Peyer's patch (tissue), 4 donors: ENCODE measurements around the gene RXRB. TPM values are rescaled to one million over a fixed set of nuclear protein-coding genes. Genes with fewer than 3 reads are reported as not detected.

Experiments used
- DNase-seq, 3 donors: peaks; one replicate each; pipeline ENCODE4 v3.0.0-alpha.2; 2017 to 2019
- H3K27ac ChIP-seq, 4 donors: fragments of 200-600 bp; sonication (generic); one replicate each; pipeline ENCODE4 v1.5.1; 2016 to 2019
- H3K27me3 ChIP-seq, 2 donors: fragments of 200-600 bp; sonication (generic); one replicate each; pipeline ENCODE4 v1.5.1; 2019
- H3K36me3 ChIP-seq, 3 donors: fragments of 200-600 bp; sonication (generic); one replicate each; pipeline ENCODE4 v1.5.1; 2016 to 2019
- H3K4me1 ChIP-seq, 4 donors: fragments of 200-600 bp; sonication (generic); one replicate each; pipeline ENCODE4 v1.5.1; 2016 to 2019
- H3K4me3 ChIP-seq, 4 donors: fragments of 200-600 bp; sonication (generic); 1 replicate in 3 of 4; 2 replicates in 1 of 4; pipeline ENCODE4 v1.5.1; 2016 to 2019; ENCODE audit warnings: mild to moderate bottlenecking in 1 of 4
- H3K9me3 ChIP-seq, 4 donors: fragments of 200-600 bp; sonication (generic); one replicate each; pipeline ENCODE4 v1.5.1; 2016 to 2019; ENCODE audit warnings: mild to moderate bottlenecking in 1 of 4
- POLR2A ChIP-seq, 2 donors: fragments of 450-650 bp; IDR thresholded peaks; one replicate each; pipeline ENCODE4 v1.5.1; 2017; ENCODE audit warnings: antibody characterized with exemption in 2 of 2, mild to moderate bottlenecking in 2 of 2, moderate library complexity in 2 of 2
- total RNA-seq, 4 donors: library from RNA; depleted of rRNA; stranded (reverse); fragments of >200 nt; gene quantifications; one replicate each; pipeline ENCODE4 v1.1.0, GENCODE V29; 2016
- TF ChIP-seq, protein P1 (sequence below), 6 experiments: fragments of 450-650 bp in 4 of 6; fragments of 200-600 bp in 2 of 6; sonication (generic) in 1 of 6; IDR thresholded peaks; one replicate each; pipeline ENCODE4 v1.5.1; 2017 to 2019; ENCODE audit warnings: antibody characterized with exemption in 6 of 6, mild to moderate bottlenecking in 3 of 6, moderate library complexity in 1 of 6

The RXRB gene
- total RNA-seq, 4 donors from 2014 or later = 23.1 to 56.7 (median 36.6) TPM

DNA sequence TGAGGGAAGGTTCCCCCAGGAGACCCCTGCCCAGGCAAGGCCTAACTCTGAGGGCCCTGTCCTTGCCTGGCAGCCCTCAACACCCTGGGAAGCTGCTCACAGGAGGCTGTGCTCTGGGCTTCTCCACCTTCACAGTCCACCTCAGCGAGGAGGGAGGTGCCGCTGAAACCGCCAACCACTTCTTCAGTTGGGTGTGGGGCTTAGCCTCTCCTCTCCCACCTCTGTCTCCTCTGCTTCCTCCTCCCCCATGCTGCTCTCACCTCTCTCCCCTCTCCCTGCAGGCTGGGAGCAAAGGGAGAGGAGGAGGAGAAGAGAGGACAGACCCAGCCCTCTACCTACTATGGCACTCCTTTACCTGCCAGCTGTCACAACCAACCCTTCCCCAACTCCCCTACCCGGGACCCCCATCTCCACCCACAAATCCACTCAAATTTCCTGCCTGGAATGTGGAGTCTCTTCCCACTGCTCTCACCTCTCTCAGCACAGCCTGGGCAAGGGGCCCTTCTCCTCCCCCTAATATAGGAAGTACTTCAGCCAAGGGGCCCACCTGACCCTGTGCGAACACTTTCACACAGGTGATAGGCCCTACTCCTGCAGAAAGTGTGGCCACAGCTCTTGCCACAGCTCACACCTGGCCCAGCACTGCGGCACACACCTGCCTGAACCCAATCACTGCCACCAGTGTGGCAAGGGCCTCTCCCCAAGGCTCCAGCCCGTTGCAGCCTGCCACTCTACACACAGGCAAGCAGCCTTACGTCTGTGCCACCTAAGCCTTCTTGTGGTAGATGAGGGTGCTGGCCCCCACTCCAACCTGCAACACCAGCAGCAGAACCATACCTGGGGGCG, 15.0 kb upstream of the RXRB start:
- Histone ChIP-seq H3K4me1 (peaks cover 0 to 16% (median 7%) of the 10 kb centered on the region in 4 donors), H3K9me3 (no peaks in the 10 kb centered on the region), H3K36me3 (peaks cover 0 to 11% (median 0%) of the 10 kb centered on the region in 3 donors), H3K27ac (no peak overlapping the region), H3K27me3 (no peaks in the 10 kb centered on the region), H3K4me3 (no peak overlapping the region)
- TF ChIP-seq, protein P1, sequence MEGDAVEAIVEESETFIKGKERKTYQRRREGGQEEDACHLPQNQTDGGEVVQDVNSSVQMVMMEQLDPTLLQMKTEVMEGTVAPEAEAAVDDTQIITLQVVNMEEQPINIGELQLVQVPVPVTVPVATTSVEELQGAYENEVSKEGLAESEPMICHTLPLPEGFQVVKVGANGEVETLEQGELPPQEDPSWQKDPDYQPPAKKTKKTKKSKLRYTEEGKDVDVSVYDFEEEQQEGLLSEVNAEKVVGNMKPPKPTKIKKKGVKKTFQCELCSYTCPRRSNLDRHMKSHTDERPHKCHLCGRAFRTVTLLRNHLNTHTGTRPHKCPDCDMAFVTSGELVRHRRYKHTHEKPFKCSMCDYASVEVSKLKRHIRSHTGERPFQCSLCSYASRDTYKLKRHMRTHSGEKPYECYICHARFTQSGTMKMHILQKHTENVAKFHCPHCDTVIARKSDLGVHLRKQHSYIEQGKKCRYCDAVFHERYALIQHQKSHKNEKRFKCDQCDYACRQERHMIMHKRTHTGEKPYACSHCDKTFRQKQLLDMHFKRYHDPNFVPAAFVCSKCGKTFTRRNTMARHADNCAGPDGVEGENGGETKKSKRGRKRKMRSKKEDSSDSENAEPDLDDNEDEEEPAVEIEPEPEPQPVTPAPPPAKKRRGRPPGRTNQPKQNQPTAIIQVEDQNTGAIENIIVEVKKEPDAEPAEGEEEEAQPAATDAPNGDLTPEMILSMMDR (IDR thresholded peaks at IDR 0.05) = no peak
- no peak for TF ChIP-seq POLR2A (IDR thresholded peaks at IDR 0.05)
- no peak for DNase-seq

DNA sequence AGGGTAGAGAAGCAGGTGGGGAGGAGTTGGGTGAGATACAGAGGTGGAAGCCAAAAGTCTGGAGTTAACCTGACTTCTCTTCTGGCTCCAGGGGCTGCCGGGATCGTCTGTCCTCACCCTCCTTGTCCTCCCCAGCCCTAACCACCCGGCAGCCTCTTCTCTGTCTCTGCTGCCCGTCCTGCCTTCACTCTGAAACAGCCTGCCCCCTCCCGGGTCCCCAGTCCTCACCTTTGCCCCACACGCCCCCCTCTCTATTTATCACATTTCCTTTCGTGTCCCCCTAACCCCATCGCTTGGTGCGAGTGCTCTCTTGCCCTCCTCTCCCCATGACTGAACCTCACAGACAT, 13.5 kb upstream of the RXRB start:
- TF ChIP-seq POLR2A (IDR thresholded peaks at IDR 0.05) = no peak
- TF ChIP-seq, protein P1 (IDR thresholded peaks at IDR 0.05) = no peak
- H3K4me3 ChIP-seq = peak overlapping the region in 1 of 4 donors; percentile 41
- peaks cover 0 to 19% (median 7%) of the 10 kb centered on the region in 4 donors for H3K4me1 ChIP-seq
- no peaks in the 10 kb centered on the region for H3K27me3 ChIP-seq
- no peak overlapping the region for H3K27ac ChIP-seq
- H3K9me3 ChIP-seq = no peaks in the 10 kb centered on the region
- no peak for DNase-seq
- peaks cover 0 to 19% (median 0%) of the 10 kb centered on the region in 3 donors for H3K36me3 ChIP-seq

DNA sequence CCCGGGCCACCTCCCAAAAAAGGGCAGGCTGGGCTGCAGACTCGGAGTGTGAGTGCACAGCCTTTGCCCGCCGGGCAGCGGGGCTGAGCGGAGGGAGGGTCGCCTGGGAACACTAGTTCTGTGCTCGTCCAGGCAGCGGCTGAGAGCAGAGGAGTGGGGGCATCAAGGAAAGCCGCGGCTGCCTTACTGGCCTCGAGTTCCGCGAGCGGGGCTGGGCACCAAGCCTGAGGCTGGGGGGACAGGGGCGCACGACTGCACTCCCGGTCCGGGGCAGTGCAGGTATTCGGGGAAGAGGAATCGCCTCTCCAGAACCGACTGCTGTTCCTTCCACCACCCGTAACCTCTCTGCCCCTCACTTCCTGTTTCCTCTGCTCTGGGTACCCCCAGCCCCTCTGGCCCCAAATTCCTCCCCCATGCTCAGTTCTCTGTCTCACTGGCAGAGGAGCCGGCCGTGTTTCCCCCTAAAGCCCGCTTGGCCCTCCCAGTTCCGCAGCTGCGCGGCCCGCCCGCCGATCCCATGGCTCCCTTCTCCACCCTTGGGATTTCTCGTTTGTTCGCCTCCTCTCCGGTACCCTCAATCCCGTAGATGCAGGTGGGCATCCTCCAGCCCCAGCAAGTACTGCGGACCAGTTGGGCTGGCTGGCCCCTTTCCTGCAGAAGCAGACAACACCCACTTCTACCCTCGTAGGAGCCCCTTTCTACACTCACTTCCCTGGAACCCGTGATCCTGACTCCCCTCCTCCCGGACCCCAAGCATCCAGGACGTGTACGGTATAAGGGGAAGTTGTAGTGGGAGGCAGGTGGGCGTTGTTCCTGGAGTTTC, 12.9 kb upstream of the RXRB start:
- Histone ChIP-seq H3K27ac (peak overlapping the region in 1 of 4 donors; percentile 5), H3K36me3 (peaks cover 0 to 19% (median 0%) of the 10 kb centered on the region in 3 donors), H3K4me1 (peaks cover 0 to 21% (median 7%) of the 10 kb centered on the region in 4 donors), H3K27me3 (no peaks in the 10 kb centered on the region), H3K4me3 (peak overlapping the region in 3 of 4 donors; percentile 32 to 47 (median 41)), H3K9me3 (no peaks in the 10 kb centered on the region)
- TF ChIP-seq, protein P1 (IDR thresholded peaks at IDR 0.05) = no peak
- TF ChIP-seq POLR2A (IDR thresholded peaks at IDR 0.05) = no peak
- DNase-seq = peak in 1 of 3 donors; percentile 49

DNA sequence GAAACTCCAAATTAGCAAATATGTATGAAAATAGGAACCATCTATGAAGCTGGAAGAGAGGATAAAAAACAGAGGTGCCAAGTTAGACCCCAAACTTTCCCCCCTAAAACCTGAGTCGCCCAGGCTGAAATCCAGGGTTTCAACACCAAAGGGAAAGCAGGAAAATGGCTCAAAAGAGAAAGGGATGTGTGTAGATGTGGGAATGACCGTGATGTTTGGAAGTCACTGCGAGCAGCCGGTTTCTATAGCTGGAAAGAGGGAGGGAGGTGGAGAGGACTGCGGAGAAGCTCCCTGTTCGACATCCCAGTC, 12.3 kb upstream of the RXRB start:
- Histone ChIP-seq H3K9me3 (no peaks in the 10 kb centered on the region), H3K27ac (no peak overlapping the region), H3K36me3 (peaks cover 0 to 19% (median 0%) of the 10 kb centered on the region in 3 donors), H3K27me3 (no peaks in the 10 kb centered on the region), H3K4me1 (peaks cover 0 to 21% (median 7%) of the 10 kb centered on the region in 4 donors), H3K4me3 (peak overlapping the region in 3 of 4 donors; percentile 32 to 47 (median 41))
- DNase-seq = no peak
- no peak for TF ChIP-seq POLR2A (IDR thresholded peaks at IDR 0.05)
- TF ChIP-seq, protein P1 (IDR thresholded peaks at IDR 0.05) = no peak

DNA sequence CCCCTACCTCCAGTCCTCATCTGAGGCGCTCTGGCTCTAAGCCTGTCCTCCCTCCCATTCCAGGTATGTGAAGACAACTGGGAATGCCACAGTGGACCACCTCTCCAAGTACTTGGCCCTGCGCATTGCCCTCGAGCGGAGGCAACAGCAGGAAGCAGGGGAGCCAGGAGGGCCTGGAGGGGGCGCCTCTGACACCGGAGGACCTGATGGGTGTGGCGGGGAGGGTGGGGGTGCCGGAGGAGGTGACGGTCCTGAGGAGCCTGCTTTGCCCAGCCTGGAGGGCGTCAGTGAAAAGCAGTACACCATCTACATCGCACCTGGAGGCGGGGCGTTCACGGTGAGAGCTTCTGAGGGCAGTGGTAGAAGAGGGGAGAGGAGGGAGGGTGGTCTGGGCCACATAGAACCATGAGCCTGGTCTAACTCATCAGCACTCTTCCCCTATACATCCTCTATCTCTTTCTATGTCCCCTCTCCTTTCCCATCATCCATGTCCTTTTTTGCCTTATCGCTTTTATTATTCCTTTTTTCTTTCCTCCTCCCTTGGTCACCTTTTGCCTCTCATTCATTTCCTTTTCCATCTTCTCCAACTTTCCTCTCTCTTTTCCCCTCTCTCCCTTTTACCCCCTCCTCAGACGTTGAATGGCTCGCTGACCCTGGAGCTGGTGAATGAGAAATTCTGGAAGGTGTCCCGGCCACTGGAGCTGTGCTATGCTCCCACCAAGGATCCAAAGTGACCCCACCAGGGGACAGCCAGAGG, 11.4 kb upstream of the RXRB start:
- no peaks in the 10 kb centered on the region for H3K27me3 ChIP-seq
- H3K27ac ChIP-seq = no peak overlapping the region
- H3K36me3 ChIP-seq = peaks cover 0 to 19% (median 0%) of the 10 kb centered on the region in 3 donors
- H3K4me1 ChIP-seq = peaks cover 0 to 30% (median 11%) of the 10 kb centered on the region in 4 donors
- DNase-seq = peak in 1 of 3 donors; percentile 41
- no peak overlapping the region for H3K4me3 ChIP-seq
- H3K9me3 ChIP-seq = no peaks in the 10 kb centered on the region
- TF ChIP-seq, protein P1 (IDR thresholded peaks at IDR 0.05) = no peak
- TF ChIP-seq POLR2A (IDR thresholded peaks at IDR 0.05) = no peak
